CD4-positive, alpha-beta T cell (primary cell): ENCODE data around the gene FBN1. TPM values are rescaled to one million over a fixed set of nuclear protein-coding genes. Genes with fewer than 3 reads are reported as not detected.

Experiments used
- ATAC-seq: fragments of 200-7000 bp; cut with Tn5 transposase; one replicate; pipeline ENCODE4 v1.10.0; 2022; ENCODE audit warnings: mild to moderate bottlenecking; ENCODE audit not compliant: poor library complexity
- CTCF ChIA-PET: fragments of 350-600 bp; sonication (Branson Sonifier 250); formaldehyde crosslinking; loops from one replicate; lab custom pipeline; 2021; ENCODE audit warnings: antibody characterized with exemption, inconsistent platforms; lab: Charles Lee
- POLR2A ChIA-PET: fragments of 350-600 bp; sonication (Branson Sonifier 250); formaldehyde crosslinking; loops from one replicate; lab custom pipeline; 2021; ENCODE audit warnings: antibody characterized with exemption, inconsistent platforms; lab: Charles Lee
- DNase-seq, 14 experiments: peaks; one replicate each; pipeline ENCODE4 v3.0.0-alpha.2; 2013 to 2020; ENCODE audit warnings: mixed read lengths in 2 of 14
- H3K27ac ChIP-seq, 2 donors: one replicate each; pipeline versions ENCODE4 v1.5.1 to v1.7.0; 2013; ENCODE audit warnings: low read length in 2 of 2, low read depth in 1 of 2, mild to moderate bottlenecking in 1 of 2
- H3K27me3 ChIP-seq, 2 experiments: 1 replicate in 1 of 2; 2 replicates in 1 of 2; pipeline versions ENCODE4 v1.6.1 to v1.7.0; 2013; ENCODE audit warnings: low read length in 2 of 2, control low read depth in 1 of 2, mild to moderate bottlenecking in 1 of 2, moderate library complexity in 1 of 2; ENCODE audit not compliant: insufficient read depth in 2 of 2, control insufficient read depth in 1 of 2
- H3K36me3 ChIP-seq: one replicate; pipeline ENCODE4 v1.6.1; 2013; ENCODE audit warnings: low read length, control low read depth; ENCODE audit not compliant: insufficient read depth
- H3K4me1 ChIP-seq: one replicate; pipeline ENCODE4 v1.6.1; 2013; ENCODE audit warnings: low read length, control low read depth; ENCODE audit not compliant: insufficient read depth
- H3K4me3 ChIP-seq: one replicate; pipeline ENCODE4 v1.5.1; 2013; ENCODE audit warnings: mild to moderate bottlenecking, low read length, moderate library complexity
- H3K9me3 ChIP-seq, 2 experiments: 1 replicate in 1 of 2; 2 replicates in 1 of 2; pipeline versions ENCODE4 v1.6.1 to v1.7.0; 2013; ENCODE audit warnings: low read length in 2 of 2, mild to moderate bottlenecking in 2 of 2, control low read depth in 1 of 2, moderate library complexity in 1 of 2; ENCODE audit not compliant: control insufficient read depth in 1 of 2, insufficient read depth in 1 of 2
- H3K27ac Mint-ChIP-seq: one replicate; pipeline ENCODE4 v1.8.0; 2020; ENCODE audit warnings: mixed read lengths
- H3K27me3 Mint-ChIP-seq: one replicate; pipeline ENCODE4 v1.8.0; 2021; ENCODE audit warnings: mixed read lengths
- H3K36me3 Mint-ChIP-seq: one replicate; pipeline ENCODE4 v1.8.0; 2021; ENCODE audit warnings: low read depth, mixed read lengths
- H3K4me1 Mint-ChIP-seq: one replicate; pipeline ENCODE4 v1.8.0; 2021; ENCODE audit warnings: low read depth, mixed read lengths
- H3K4me3 Mint-ChIP-seq: one replicate; pipeline ENCODE4 v1.8.0; 2020; ENCODE audit warnings: mild to moderate bottlenecking, mixed read lengths
- H3K9me3 Mint-ChIP-seq: one replicate; pipeline ENCODE4 v1.8.0; 2020; ENCODE audit warnings: mixed read lengths
- CTCF ChIP-seq: fragments of 200-600 bp; IDR thresholded peaks from one replicate; pipeline ENCODE4 v1.8.0; 2022; ENCODE audit warnings: antibody characterized with exemption, mild to moderate bottlenecking
- intact Hi-C, 2 experiments: fragments of 100-400 bp; cut with DNase I in 1 of 2; cut with micrococcal nuclease in 1 of 2; formaldehyde crosslinking; loops; one replicate each; pipeline versions ENCODE4 v1.15.1 to v1.9.0; 2023 to 2025; cut with DNase I, micrococcal nuclease
- total RNA-seq, 174 experiments: library from RNA in 2 of 174; stranded (reverse) in 2 of 174; gene quantifications; one replicate each; pipeline ENCODE4 v1.2.3 and lab custom pipeline; 2021 to 2026

FBN1 gene
- total RNA-seq, 2 experiments from 2014 or later: 0.11 to 0.25 TPM

- no peaks in the 10 kb centered on the region for H3K4me1 ChIP-seq
- H3K4me1 Mint-ChIP-seq: no peaks in the 10 kb centered on the region
- H3K36me3 Mint-ChIP-seq: no peaks in the 10 kb centered on the region
- peaks cover 0 to 5% of the 10 kb centered on the region in 2 experiments for H3K9me3 ChIP-seq
- ChIA-PET POLR2A (no interaction called here), CTCF (no interaction called here)
- ATAC-seq (no peak), DNase-seq (no peak)
- intact Hi-C loops: no loop called here
- H3K27ac Mint-ChIP-seq: no peak overlapping the region
- no peaks in the 10 kb centered on the region for H3K9me3 Mint-ChIP-seq
- no peak overlapping the region for H3K27ac ChIP-seq
- H3K27me3 ChIP-seq: peaks cover 10 to 11% of the 10 kb centered on the region in 2 experiments
- no peak overlapping the region for H3K4me3 ChIP-seq
- peaks cover 23% of the 10 kb centered on the region for H3K27me3 Mint-ChIP-seq
- no peak overlapping the region for H3K4me3 Mint-ChIP-seq
- TF ChIP-seq CTCF: no peak
- no peaks in the 10 kb centered on the region for H3K36me3 ChIP-seq
Measured at GRCh38 chr15:48650931-48651330, 5.4 kb upstream of the FBN1 start.

GRCh38 chr15:48647962-48648361 is 2.5 kb upstream of the FBN1 start:
- intact Hi-C loops: no loop called here
- H3K36me3 Mint-ChIP-seq: no peaks in the 10 kb centered on the region
- H3K9me3 ChIP-seq: peaks cover 0 to 17% of the 10 kb centered on the region in 2 experiments
- no peaks in the 10 kb centered on the region for H3K9me3 Mint-ChIP-seq
- H3K27ac ChIP-seq: no peak overlapping the region
- no peaks in the 10 kb centered on the region for H3K36me3 ChIP-seq
- H3K27me3 ChIP-seq: peaks cover 18 to 38% of the 10 kb centered on the region in 2 experiments
- H3K4me3 Mint-ChIP-seq: no peak overlapping the region
- no peak overlapping the region for H3K27ac Mint-ChIP-seq
- CTCF ChIA-PET: no interaction called here
- no peak overlapping the region for H3K4me3 ChIP-seq
- TF ChIP-seq CTCF: no peak
- no peaks in the 10 kb centered on the region for H3K4me1 ChIP-seq
- H3K27me3 Mint-ChIP-seq: peaks cover 38% of the 10 kb centered on the region
- DNase-seq (no peak), ATAC-seq (no peak)
- no peaks in the 10 kb centered on the region for H3K4me1 Mint-ChIP-seq
- POLR2A ChIA-PET: no interaction called here

- Histone ChIP-seq H3K4me3 (no peak overlapping the region), H3K27ac (no peak overlapping the region), H3K36me3 (no peaks in the 10 kb centered on the region), H3K27me3 (peaks cover 18 to 41% of the 10 kb centered on the region in 2 experiments), H3K9me3 (peaks cover 0 to 17% of the 10 kb centered on the region in 2 experiments), H3K4me1 (no peaks in the 10 kb centered on the region)
- TF ChIP-seq CTCF: no peak
- intact Hi-C loops: no loop called here
- Mint-ChIP-seq H3K36me3 (no peaks in the 10 kb centered on the region), H3K4me1 (no peaks in the 10 kb centered on the region), H3K27me3 (peaks cover 51% of the 10 kb centered on the region), H3K4me3 (no peak overlapping the region), H3K9me3 (no peaks in the 10 kb centered on the region), H3K27ac (no peak overlapping the region)
- DNase-seq: no peak
- ATAC-seq: no peak
- CTCF ChIA-PET: no interaction called here
- POLR2A ChIA-PET: no interaction called here
Measured at GRCh38 chr15:48646331-48646730, 822 bp upstream of the FBN1 start.
